Measurements from ENCODE around the gene LANCL1.

LANCL1 gene

DNA sequence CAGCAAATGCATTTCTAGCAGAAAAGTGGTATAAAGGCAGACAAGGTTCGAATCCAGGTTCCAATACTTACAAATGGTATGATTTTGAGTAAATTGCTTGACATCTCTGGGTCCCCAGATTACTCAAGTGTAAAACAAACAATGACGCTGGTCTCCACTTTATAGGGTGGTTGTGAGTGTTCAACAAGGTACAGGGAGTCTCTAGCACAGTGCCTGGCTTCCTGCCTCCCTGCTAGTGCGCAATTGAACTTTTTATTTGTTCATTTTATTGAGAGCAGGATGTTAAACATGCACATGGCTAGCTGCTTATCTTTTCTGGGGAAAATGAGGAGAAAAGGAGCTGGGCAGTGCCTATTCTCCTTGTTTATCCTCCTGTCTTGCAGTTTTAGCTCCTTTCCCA lies 86.7 kb downstream of the LANCL1 start:
- DNase-seq (ENCODE audit: low spot score), result no peak

DNA sequence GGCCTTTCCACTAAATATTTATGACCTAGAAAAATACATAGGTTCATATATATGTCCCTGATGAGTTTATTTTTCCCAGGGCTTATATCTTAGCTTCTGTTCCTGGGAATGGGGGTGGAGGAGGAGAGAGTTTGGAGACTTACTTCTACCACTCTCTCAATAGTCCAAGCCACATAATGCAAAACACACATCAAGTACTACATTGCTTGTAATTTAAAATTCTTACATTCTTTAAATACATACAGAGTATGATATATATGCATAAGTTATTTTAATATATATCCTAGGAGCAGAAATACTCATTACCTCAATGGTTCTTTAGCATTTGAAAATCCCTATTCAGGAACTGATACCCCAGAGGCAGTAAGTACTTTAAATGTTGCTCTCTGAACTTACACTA lies 88.4 kb downstream of the LANCL1 start:
- no peak for DNase-seq (ENCODE audit: low spot score)

DNA sequence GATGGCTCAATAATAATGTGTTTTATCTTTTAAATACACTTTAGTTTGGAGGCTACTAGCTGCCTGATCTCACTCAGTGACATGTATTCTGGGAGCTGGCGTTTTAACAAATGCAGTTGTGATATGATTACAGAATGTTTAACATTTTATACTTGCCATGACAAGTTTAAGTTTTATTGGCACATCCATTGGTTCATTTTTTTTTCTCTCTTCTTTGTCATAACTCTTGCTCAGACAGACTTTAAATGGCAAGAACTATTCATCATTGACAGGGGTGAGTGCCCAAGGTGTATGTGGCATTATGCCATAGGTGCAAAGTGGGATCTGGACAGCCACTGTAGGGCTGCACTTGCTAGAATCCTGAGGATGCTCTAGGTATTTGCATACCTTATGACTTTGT lies 89.5 kb downstream of the LANCL1 start:
- no peak for DNase-seq (ENCODE audit: low spot score)
